GM19043 (cell line): ENCODE data around the gene SLC6A9.

ENCODE experiments used
- ATAC-seq: cut with Tn5 transposase; IDR thresholded peaks from one replicate; pipeline ENCODE4 v1.9.1; 2021; ENCODE audit warnings: low read depth; ENCODE audit not compliant: unreplicated experiment

Gene SLC6A9

DNA sequence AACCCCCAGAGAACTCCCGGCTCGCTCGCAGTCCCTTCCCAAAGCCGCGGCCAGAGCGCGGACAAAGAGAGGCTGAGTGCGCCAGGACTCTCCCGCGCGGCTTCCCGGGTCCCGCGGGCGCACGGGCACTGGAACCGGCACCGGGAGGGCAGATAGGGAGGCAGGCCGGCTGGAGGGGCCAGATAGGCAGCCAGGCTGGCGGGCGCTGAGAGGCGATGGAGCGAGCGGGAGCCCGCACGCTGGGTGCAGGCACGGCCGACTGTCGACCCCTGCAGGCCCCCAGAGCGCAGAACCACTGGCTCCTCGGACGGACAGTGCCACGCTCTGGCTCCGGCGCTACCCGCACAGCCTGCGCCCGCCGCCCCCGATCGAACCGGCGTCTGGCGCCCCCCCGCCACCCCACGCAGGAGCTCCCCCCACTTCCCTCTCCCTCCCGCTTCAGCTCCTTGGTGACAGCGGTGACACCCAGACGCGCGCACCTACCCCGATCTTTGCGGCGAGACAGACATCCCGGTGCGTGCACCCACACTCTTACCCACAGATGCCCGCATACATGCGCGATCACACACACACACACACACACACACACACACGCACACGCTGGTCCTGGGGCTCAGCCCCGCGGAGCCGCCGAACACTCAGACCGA, 534 bp downstream of the SLC6A9 start:
- peak; percentile 12 for ATAC-seq

DNA sequence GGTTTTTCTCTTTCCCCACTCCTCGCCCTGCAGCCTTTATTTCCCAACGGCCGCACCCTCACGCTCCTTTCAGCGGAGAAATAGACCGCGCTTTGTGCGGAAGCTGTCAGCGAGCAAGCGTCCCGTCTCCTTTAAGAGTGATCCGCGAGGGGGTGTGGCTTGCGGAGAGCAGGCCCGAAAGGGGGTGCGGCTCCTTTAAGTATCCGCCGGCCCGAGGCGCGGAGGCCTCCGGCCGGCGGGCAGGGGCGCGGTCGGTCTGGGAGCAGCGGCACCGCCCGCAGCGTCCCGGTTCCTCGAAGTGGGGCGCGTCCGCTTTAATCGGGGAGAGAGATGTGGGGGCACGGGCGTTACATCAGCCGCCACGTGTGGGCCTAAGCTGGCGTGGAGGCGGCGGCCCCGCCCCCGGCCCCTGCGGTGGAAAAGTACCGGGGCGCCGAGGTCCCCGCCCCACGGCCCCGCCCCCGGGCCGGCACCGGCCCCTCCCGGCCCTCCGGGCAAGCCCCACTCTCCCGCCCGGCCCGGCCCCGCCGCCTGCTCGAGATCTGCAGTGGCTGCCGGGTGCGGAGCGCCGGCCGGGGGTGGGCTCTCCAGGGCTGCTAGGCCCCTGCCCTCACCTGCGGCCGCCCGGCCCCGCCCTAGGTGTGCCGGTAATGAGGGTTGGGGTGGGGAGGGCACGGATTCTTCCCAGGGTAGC, 1.2 kb downstream of the SLC6A9 start:
- ATAC-seq: peak; percentile 68

DNA sequence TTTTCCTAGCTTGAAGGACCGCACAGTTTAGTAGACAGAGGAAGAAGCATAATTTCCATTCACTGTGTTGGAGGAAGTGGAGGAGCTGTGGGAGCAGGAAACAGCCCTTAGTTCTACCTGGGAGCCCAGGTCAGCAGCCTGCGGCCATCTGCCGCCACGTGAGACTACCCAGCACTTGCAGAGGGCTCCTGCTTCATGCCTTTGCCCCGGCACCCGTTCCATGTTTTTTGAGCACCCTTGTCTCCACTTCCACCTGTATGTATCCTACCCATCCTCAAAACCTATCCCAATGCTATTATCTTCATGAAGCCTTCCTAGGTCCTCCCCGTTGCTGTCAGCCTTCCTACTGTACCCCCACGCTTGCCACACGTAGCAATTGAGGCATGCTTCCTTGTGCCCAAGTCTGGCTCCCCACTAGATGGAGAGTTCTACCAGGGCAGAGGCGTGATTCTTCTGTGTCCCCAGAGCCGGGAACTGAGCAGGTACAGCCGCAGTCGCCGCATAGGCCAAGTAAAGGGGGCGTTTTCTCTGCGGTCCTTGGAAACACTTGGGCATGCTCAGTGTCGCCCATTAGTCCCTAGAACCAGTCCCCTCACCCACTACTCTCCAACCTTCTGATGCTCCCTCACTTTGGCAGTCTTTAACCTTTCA, 1.9 kb downstream of the SLC6A9 start:
- ATAC-seq: peak; percentile 24

DNA sequence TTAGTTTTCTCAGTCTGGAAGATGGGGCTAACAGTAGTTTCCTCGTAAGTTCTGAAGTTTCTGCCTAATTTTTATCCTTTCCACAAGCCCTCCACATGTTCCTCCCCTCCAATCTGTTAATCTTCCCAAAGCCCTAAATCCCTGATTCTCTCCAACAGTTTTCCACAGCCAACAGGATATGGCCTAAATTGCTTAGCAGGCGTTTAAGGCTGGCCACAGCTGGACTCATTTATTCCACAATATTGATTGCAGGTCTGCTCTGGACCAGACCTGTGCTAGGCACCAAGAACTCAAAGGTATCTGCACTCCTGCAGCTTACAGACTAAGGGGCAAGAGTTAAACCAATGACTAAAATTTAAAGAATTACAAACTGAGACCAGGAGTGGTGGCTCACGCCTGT, 3.9 kb downstream of the SLC6A9 start:
- ATAC-seq: no peak

DNA sequence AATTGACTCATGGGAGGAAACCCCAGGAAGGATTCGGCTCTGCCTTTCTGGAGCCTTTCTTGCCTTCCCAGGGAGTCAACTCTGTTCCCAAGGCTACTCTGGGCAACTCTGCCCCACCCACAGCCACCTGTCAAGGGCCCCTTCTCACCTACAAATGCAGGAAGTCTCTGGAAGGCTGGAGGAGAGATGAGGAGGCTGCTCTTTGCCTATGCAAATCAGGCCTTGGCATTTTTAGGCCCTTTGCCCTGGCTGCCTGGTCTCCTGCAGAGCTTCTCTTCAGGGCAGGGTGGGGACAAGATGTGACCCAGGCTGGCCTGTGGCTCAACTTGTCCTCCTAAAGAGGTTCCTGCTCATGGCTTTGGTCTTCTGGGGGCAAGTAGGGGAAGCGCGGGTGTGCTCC, 5.4 kb downstream of the SLC6A9 start:
- no peak for ATAC-seq

DNA sequence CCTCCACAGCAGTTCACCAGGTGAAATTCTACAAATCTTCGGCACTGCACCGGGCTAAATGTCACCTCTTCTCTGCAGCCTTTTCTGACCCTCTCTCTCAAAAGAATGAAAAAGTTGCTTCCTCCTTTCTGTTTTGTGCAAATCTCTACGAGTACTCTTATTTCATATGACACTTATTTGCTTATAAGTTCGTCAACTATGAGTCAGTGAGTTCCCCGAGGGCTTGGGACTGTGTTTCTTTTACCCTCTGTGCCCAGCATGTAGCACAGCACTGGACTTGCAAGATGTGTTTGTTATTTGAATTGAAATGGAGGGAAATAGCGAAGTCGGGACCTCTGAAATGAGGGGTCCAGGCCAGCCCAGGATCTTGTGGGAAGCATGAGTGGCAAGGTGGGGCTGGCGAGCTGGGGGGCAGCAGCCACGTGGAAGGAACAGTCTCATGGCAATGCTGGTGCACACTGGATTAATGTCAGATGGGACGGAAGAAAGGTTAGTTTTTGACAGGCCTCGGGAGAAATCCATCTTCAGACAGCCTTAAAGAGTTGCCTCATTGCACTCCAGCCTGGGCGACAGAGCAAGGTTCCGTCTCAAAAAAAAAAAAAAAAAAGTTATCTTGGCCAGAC, 6.2 kb downstream of the SLC6A9 start:
- ATAC-seq: no peak

DNA sequence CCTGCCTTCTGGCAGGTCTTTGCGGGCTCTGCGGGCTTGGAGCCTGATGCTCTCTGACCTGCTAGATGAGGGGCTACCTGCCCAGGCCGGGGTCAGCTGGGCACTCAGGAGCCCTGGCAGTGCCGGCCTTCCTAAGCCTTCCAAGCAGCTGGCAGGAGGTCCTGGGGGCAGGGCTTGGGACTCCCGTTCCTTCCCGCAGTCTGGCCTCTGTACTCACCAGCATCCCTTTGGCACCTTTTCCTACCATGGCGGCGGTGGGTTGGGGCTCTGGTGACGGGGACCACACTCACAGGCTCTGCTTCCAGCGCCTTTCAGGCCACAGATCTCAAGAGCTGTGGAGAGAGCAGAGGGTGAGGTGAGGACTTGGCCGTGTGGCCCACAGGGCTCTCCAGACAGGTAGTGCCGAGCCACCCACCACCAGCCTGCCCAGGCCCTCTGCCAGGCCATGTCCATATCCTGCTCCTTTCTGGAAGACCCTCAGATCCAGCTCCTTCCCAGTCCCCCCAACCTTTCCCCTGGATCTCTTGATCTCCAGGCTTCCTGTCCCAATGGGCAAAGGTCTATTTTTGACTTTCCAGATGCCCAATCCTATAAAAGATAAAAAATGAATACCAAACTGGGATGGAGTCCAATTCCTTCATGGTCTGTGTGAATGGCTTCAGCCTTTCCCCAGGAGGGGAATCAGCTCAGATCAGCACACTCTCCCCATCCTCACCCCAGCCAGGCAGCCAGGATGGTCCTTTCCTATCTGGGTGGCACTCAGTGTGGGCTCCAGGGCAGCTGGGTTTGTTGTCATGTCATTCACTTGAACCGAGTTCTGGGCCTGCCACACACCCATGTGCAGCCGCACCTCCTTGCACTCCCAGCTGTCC, 7.0 kb downstream of the SLC6A9 start:
- ATAC-seq: no peak

DNA sequence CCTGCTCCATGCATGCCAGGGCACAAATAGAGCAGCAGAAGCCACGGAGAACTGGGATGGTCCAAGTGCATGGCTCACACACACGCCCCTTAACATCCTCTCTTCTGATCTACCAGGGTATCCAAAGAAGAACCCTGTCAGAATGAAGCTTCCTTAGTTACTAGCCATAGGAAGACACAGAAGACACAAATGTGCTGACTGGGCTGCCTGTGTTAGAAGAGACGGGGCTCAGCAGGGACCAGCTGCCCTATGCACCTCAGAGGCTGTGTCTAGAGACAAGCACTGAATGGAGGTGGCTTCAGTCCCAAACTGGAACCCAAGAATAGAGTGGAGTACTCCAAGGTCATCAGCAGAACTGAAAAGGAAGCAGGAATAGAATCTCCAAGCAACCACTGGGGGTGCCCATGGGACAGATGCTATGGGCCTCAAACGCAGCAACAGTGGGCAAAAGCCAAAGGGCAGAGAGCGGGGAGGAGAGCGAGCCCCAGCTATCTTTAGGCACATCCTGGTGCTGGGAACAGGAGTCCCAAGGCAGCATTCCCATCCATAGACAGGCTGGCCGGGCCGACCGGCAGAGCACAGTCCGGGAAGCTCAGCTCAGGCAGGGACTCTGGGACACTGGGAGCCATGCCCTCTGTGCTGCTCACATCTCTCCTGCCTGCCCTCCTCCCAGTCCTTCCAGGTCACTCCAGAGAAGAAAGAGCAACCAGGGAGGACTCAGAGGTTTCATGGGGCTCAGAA, 9.5 kb downstream of the SLC6A9 start:
- ATAC-seq: no peak

DNA sequence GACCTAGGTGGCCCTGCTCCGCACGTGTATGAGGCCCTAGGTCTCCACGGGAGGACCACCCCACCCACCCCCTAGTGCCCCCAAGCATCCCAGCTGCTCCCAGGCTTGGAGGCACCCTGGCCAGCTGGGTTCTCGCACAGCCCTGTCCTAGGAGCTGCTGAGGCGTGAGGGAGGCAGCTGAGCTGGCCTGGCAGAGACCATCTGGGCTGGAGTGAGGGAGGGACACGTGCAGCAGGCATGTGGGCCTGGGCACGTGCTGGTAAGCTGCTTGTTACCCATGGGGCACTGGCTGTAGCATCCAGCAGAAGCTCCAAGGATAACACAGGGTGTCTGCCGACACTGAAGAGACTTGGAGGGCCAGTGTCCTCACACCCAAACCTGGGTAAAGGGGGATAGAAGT, 10.1 kb downstream of the SLC6A9 start:
- no peak for ATAC-seq

DNA sequence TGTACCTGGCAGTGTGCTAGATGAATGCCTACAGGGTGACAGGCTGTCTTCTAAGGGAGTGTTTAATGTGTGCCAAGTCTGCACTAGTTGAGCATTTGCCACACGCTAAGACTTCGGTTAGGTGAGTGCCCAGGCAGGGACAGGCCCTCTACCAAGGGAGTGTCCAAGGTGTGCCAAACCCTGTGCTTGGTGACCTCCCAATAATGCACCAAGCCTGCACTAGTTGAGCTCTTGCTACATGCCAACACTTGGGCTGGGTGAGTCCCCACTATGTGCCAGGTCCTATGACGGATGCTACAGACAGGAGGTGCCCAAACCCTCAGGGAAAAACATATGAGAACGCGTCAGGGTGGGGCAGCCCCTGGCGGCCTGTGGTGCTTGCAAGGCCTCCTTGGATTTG, 10.8 kb downstream of the SLC6A9 start:
- no peak for ATAC-seq

DNA sequence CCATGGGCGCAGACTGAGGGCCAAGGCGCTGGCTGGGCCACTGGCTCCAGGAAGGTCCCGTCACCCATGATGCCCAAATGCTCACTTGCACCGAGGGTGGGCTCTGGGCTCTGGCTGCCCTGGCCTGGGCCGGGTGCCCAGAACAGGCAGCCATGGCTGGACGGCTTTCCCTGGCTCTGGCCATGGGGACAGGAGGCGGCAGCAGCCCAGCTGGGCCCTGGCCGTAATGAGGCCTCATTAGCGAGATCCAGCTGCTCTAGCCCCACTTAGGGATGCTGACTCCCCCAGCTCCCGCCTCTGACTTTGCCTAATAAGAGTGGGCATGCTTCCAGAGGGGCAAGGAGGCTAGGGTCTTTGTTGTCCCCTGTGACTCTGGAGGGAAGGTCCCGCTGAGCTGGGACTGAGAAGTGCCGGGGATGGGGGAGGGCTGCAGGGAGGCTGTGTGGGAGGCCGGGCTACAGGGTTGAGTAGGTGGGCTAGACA, 11.8 kb downstream of the SLC6A9 start:
- no peak for ATAC-seq

DNA sequence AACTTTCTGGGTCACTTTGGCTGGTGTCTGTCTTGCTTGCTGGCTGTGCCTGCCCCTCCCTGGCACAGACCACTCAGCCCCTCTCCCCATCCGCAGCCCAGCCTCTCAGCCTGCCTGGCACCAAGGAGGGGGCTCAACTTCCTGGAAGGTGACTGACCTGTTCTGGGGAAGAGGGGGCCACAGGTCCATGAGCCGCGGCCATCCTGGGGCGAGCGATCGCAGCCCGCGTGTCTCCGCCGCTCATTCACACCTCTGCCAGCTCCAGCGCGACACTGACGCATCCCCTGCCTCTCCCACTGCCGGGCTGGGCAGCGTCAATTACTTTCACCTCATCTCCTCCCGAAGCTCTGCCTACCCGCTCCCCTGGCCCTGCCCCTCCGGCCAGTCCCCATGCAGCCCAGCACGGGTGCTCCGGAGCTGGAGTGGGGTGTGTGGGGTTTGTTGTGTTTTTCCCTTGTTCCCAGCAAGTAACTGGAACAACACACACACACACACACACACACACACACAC, 14.3 kb downstream of the SLC6A9 start:
- ATAC-seq: no peak

DNA sequence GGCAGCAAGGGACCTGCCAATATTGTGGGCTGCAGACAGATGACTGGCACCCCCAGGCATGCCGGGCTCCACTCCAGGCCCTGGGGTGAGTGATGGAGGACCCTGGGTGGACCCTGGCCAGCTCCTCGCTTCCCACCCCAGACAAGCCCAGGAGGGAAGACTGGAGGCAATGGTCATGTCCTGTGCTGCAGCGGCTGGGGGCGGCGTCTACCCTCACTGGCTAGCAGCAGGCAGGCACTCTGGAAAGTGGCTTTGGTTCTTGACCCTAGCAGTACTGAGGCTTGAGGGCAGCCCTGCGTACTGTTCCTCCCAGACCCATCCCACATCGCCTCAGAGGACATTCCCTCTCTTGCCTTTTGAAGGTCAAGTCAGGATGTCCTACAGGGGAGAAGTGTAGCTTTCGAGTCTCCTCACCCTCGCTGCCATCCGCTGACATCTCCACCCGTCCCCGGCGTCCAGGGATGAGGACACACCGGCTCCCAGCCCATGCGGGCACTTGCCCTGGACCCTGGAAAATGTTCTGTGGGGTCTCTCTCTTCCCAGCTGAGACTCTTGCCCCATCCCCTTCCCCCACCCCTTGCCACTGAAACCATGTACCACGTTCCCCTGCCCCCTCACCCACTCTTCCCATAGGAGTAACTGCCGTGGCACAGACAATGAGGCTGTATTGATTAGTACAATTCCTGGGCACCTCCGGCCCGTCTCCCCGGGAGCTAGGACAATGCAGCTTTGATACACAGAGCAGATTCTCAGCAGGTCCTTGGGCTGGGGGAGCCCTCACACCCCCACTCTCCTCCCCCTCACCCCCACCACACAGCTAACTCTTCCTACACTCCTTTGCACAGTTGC, 15.0 kb downstream of the SLC6A9 start:
- no peak for ATAC-seq

DNA sequence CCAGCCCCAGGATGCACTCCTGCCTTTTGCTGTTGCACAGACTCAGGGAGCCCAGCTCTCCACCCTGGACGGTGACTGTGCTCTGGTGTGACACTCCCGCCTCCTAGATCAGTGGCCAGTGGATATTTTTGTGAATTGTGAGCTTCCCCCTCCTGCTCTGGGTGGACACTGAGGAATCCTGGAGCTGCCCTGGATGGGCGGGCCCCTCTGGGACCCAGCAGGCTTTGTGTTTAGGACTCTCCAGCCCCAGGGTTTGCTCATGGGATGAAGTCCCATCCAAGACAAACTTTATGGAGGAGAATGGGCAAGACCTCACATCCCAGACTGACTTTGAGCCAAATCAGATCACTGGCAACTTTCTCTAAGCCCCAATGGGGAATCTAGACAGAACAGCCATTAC, 16.1 kb downstream of the SLC6A9 start:
- no peak for ATAC-seq

DNA sequence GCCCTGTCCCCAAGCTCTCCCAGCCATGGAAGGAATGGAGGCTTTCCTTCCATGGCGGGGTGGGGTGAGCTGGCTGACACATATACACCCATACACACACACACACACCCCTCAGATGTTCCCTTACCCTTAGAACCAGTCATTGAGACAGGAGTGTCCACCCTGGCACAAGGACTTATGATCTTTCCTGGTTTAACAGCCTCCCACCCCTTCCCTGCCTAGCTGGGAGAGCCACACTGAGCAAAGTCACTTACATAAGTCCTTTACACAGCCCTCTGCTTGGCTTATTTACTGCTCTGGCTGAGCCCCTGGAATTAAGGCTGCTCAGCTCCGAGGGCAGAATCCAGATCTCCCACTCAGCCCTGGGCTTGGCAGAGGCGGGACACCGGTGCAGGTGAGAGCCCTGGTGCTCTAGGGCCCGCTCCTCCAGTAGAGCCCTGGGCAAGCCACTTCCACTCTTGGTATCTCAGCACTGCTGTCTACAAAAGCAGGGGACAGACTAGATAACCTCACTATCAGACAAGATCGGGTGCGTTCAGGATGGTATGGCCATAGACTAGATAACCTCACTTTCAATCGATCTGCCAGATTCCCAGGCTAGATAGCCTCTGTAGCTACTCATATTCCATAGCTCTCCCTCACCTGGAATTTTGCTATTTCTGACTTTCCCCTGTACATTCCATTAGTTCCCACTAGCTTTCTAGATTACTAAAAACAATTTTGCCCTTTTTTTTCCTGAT, 16.7 kb downstream of the SLC6A9 start:
- no peak for ATAC-seq

DNA sequence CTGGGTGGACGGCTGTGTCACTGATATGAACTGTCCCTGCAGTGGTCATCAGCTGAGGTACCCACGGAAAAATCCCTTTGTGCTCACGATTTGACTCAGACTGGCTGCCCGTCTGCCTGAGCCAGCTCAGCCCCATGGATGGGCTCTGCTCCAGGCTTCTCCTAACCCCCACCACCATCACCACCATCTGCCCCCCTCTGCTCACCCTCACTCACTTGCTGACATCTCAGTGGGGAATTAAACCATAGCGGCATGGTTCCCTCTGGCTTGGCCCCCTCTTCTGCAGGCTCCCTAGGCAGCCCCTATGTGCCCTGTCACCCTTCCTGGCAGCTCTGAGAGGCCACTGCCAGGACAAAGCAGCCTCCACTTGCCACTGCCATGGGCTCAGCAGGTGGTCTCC, 17.3 kb downstream of the SLC6A9 start:
- ATAC-seq: no peak

DNA sequence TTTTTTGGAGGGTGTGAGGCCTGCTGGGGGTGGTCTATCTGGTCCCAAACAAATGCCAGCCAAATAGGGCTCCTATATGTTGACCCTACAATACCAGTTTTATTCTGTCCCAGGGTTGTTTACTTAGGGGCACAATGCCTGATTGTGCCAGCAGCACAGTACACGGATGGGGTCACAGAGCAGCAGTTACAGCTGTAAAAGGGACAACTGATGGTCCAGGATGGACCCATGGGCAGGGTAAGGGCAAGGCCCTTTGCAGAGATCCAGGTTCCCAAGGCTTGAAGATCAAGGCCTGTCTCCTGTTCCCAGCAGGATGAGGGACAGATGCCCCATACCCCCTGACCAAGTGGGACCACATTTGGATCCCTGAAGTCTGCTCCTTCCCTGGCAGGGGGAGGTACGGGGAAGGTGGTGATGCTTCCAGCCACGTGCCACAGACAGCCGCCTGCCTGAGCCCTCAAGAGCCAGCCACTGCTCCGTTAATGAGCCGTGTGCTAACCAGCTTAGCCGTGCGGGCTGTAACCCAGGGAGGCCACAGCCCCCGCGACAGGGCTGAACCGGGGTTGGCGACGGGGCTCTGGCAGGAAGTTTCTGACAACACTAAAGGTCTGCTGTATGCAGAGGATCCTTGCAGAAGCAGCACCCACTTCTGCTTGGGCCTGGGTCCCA, 18.2 kb downstream of the SLC6A9 start:
- ATAC-seq: no peak
